Stimulated activated CD8-positive, alpha-beta memory T cell treated with anti-CD3 and anti-CD28 coated beads, Interleukin-4, amount 100 ng/mL, for 24 hours (primary cell): Measurements from ENCODE around the gene NATD1.

Source experiments
- DNase-seq: peaks from one replicate; pipeline ENCODE4 v3.0.0-alpha.2; 2020; ENCODE audit warnings: low read depth

The NATD1 gene, protein sequence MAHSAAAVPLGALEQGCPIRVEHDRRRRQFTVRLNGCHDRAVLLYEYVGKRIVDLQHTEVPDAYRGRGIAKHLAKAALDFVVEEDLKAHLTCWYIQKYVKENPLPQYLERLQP

GRCh38 chr17:21252796-21253645 is at the start of gene NATD1:
NATD1 (minus strand) TSS chr17:21253410; CDS start chr17:21253264, 146 bp downstream.
- peak; percentile 64 for DNase-seq

GRCh38 chr17:21301593-21302550 is 48.7 kb upstream of the NATD1 start:
- DNase-seq: no peak

DNA sequence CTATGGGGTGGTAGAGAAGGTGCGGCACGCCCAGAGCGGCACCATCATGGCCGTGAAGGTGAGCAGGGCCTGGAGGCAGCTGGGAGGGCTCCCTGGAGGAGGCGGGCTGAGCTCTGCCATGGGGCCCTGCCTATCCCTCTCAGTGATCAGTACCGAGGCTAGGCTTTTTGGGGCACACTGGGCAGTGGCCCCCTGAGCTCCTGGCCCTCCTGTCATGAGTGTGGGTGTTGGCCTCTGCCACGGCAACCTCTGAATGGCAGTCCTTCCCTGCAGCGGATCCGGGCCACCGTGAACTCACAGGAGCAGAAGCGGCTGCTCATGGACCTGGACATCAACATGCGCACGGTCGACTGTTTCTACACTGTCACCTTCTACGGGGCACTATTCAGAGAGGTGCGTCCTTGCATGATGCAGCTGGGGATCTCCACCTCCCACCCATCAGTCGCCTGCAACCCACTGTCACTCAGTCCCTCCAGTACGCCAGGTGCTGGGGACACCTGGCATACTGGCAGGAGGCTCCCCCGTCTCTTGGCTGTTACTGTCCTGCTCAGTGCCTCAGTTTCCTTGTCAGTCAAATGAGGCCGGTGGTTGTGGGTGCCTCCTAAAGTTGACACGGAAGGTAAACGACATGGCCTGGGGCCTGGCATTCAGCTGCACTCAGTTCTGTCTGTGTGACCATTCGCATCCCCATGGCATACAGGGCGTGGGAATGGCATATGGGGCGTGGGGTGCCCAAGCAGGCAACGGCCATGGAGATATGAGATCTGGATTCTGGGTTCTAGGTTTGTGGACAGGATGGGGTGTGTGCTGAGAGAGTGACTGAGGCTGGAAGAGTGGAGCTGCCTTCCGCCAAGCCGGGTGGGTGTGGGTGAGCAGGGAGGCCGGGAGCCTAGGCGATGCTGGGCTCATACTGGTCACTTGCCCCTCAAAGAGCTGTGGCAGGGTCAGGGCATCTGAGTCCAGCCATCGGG is 47.7 kb upstream of the NATD1 start:
- DNase-seq: no peak

- DNase-seq: no peak
Measured at GRCh38 chr17:21299981-21300600, 46.9 kb upstream of the NATD1 start.

- DNase-seq: no peak
Measured at GRCh38 chr17:21298983-21299519, 45.8 kb upstream of the NATD1 start.

DNA sequence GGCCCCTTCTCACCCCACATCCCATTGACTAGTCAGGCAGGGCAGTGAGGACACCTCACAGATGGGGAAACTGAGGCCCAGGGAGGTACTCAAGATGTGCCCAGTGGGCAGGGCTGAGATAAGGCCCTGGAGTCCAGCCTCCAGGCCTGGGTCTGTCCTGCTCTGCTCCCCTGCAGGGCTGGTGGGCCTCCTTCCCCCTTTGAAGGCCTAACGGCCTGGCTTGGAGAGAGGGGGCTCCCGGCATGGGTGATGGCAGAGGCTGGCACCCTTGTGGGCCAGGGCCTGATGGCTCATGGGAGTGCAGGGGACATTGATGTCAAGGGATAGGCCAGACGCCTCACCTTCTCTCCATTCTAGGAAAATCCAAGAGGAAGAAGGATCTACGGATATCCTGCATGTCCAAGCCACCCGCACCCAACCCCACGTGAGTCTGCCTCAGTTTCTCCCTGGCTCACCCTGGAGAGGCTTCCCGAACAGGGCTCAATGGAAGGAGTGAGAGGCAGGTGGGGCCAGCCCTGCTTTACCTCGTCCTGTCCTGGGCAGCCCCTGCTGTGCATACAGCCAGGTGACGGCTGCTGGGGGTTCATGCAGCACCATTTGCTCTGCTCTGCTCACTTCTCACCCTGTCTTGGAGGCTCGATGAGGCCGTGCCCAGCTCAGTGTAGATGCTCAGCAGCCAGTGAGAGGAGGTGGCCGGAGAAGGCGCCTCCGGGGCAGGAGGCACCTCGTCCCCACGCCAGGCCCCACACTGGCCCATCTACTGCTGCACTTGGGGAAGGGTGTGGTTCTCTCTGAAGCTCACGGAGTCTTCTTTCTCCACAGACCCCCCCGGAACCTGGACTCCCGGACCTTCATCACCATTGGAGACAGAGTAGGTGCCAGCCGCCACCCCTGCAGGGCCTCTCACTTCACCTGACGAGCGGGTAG is 45.1 kb upstream of the NATD1 start:
- DNase-seq: no peak

DNA sequence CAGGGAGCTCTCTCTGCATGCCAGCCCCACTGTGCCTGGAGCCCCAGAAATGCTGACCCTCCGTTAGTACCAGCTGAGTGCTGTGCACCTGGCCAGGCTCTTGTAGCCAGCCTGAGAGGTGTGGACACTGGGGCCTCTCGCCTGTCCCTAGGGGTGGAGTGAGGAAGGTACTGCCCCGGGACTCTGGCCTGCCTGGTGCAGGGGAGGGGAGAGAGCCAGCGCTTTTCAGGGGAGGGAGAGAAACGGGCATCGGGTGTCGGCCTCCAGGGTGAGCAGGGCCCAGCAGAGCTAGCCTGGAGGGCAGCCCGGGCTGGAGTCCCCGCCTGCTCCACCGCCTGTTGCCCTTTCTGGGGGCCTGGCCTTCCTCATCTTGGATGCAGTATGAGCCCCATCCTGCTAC is 44.4 kb upstream of the NATD1 start:
- DNase-seq: no peak

DNA sequence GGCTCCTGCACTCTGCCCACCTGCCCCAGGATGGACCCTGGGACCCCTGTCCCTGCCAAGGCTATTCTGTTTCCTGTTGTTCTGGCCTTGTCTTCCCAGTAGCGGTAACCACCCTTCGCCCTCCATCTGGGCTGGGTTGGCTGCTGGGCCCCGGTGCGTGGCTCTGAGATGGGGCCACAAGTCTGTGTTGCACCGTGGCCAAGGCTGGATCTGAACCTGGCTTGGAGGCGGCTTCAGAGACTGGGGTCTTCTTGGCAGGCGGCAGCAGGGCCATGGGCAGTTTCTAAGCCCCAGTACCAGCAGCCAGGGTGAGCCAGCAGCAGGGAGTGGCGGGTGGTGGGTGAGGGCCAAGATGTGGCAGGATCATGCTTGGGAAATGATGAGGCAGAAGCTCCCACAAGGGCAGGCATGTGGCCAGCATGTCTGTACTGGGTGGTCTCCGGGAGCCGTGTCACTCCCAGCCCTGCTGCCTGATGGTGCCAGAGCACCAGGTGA is 43.9 kb upstream of the NATD1 start:
- no peak for DNase-seq

DNA sequence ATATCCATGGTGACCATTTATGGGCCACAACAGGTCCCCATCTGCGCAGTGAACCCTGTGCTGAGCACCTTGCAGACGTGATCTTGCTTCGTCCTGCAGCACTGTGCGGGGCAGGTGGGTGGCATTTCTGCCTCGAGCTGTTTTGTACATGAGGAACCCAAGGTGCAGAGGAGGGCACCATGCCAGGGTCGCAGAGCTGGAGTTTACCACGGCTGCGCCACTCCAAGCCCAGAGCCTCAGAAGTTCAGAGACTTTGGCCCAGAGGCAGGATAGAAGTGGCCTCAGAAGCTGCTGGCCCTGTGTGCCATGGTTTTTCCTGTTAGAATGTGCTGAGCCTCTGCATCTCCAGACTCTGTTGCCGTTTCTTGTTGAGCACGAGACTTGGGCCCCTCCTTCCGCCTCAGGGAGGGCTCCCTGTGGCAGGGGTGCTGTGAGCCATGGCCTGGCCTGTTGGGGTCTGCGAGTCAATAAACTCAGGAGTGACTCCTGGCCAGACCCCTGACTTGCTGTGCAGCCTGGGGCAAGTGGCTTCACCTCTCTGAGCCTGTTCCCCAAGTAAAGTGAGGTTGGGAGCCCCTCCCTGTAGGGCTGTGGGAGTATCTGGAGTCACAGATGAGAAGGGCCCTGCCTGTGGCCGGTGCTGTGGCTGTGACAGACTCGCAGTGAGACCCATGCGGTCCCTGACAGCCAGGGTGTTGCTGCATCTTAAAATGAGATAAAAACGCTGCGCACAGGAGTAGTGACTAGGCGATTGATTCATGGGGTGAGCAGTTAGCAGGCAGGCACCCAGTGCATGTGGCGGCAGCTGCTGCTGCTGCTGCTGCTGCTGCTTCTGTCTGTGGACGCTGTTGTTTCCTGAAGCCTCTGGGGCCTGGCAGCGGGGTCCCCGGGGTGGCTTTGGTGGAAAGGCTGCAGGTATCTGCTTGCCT is 43.2 kb upstream of the NATD1 start:
- DNase-seq: no peak

DNA sequence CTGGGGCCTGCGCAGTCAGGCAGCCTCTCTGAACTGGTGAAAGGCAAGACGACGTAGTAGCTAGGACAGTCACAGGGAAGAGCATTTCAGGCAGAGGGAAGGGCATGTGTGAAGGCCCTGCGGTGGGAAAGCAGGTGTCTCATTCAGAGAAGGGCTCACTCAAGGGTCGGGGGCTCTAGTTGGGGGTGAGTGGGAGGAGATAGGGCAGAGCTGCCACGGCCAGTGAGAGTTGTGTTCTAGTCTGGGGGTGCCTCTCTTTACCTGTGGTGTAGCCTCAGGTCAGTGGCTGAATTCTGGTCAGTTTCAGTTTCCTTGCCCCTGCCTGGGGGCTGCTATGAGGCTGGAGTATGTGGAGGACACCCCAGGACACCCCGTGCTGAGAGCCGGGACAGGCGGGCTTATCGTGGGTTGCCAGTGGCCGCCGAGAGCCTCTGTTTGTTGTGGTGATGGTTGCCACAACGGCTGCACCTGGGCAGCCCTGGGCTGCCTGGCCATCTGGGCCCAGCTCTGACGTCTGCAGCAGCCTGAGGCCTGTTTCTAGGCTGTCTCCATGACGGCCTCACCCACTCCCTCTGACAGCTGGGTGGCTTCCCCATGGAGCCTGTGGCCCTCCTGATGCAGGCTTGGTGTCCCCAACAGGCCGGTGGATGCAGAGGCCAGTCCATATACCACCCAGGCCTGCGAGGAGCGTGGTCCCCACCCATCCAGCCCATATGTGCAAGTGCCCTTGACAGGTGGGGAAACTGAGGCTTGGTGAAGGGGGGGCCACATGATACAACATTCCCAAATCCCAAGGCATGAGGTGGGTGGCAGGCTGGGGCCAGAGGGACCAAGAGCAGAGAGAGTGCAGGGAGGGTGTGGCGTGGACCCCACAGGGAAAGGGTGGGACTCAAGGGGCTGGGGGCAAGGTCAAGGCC is 42.1 kb upstream of the NATD1 start:
- DNase-seq: no peak

DNA sequence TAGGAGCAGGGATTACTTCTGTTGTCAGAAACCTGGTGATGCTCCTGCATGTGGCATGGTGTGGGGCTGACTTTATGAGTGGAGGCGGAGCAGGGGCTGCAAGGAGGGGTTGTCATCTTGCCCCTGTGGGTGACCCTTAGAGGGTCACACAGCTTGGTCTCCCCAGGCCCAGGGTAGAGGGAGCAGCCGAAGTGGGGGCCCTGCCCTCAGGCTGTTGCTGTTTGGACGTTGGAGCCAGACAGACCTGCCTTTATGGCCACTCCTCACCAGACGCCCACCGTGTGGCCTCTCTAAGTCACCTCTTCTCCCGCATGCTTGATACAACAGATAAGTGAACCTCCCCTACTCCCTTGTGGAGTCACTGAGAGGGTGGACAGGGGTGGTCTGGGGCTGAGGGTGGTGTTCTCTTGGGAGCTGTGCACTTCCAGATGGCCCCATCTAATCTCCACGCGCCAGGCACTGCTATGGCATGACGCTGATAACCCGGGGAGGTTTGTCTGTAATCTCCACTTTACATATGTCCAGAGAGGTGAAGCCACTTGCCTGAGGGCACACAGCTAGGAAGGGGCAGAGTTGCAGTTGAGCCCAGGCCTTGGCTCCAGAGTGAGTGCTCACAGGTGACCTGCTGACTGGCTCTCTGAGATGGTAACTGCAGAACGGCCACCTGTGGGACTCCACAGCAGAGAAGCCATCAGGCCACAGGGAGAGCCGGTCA is 41.3 kb upstream of the NATD1 start:
- no peak for DNase-seq

DNA sequence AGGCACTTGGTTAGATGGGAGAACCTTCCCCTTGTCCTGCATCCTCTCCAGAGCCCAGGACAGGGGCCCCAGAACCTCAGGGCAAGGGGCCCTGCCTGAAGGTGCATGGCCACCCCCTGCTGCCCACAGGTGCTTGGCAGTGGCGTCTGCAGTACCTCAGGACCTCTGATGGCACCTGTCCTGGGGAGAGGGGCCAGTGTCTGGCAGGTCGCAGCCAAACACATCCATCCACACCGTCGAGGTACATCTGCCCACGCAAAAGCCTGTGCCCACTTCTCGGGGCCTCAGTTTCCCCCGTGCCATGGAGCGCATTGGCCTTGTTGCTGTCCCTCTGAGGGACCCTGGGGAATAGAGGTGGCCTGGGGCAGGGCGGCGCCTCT is 40.6 kb upstream of the NATD1 start:
- no peak for DNase-seq

DNA sequence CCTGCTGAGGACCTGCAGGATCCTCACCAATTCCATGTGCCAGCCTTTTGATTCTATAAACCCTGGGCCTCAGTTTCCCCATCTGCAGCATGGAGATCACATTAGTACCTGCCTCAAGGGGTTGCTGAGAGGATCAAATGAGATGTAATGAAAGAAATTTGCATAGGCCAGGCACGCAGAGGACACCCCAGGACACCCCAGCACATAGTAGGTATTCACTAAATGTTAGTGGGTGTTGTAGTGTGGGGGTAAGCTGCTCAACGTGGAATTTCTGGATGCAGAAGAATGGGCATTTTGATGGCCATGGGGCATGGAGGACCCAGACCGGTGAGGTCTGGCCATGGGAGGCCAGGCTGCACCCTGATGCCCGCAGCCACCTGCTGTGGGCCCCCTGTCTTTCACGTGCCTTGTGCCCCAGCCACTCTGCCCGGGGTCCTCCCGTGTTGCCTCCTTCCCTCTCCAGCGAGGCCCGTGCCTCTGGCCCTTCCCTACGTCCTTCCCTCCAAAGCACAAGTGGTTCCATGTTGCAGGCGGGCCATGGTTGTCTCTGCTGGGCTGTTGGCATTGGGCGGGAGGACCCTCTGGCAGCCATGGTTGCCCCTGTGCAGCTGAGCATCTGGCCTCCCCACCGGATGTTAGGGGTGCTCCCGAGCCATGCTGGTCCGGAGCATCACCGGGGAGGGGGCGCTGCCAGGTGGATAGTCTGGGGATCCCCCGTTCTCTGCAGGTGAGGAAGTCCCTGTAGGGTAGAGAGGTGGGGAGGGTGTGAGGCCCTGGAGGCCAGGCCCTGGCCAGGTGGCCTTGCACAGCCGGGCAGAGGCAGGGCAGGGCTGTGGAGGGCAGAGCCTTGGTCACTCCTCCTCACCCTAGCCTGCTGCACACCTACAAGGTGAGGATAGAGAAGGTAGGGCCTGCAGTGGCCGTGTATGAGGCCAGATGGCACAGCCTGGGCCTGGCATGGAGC is 39.9 kb upstream of the NATD1 start:
- no peak for DNase-seq

- no peak for DNase-seq
Measured at GRCh38 chr17:21291862-21292261, 38.7 kb upstream of the NATD1 start.

DNA sequence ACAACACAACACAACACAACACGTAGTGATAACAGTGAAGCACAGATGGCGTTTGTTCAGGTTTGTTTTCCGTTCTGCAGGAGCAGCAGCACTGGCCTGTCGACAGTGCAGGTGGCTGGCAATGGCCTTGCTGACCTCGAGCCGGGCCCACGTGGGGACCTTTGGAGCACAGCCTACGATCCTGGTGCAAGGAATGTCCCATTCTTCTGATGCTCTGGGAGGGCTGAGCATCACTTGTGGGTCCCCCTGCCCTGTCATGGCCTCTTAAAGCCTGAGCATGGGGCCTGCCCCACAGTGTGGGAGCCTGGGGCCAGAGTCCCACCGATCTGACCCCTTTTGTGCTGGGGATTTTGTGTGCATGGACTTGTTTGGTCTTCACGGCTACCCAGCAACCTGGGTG is 38.1 kb upstream of the NATD1 start:
- DNase-seq: no peak
